NCI-H82 treated with DMSO at 0.1 percent for 48 hours (cell line): Measurements from ENCODE around the gene RB1.
"Not testable (repeated sequence)": the region's sequence is repeated elsewhere in the genome, so short reads cannot be mapped to it uniquely, and the experiment has no call there.

ENCODE experiments used
- DNase-seq: peaks from one replicate; lab custom pipeline; 2025; ENCODE audit not compliant: unreplicated experiment; lab: John Stamatoyannopoulos, UW

RB1 gene

GRCh38 chr13:48404952-48405351, 101.4 kb downstream of the RB1 start:
- no peak for DNase-seq

DNA sequence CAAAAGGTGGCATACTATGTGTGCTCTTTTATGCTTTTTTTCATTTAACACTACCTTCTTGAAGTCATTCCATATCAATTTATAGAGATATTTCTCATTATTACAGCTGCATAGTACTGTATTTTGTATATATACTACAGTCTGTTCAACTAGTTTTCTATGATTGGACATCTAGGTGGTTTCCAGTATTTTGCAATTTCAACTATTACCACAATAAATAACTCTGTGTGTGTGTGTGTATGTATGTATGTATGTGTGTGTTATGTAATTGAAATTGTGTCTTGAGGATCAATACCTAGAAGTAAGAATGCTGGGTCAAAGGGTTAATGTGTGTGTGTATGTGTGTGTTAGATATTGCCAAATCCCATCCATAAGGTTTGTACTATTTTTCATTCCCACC, 102.3 kb downstream of the RB1 start:
- DNase-seq, result no peak

GRCh38 chr13:48410199-48410598, 106.6 kb downstream of the RB1 start:
- no peak for DNase-seq

GRCh38 chr13:48411147-48411794, 107.7 kb downstream of the RB1 start:
- DNase-seq, result no peak

- no peak for DNase-seq
Measured at GRCh38 chr13:48411841-48412531, 108.4 kb downstream of the RB1 start.

GRCh38 chr13:48412881-48413351, 109.4 kb downstream of the RB1 start, which contains the start of gene LPAR6:
LPAR6 (minus strand) TSS chr13:48413113; CDS start chr13:48412423, 690 bp downstream.
- DNase-seq, result no peak

DNA sequence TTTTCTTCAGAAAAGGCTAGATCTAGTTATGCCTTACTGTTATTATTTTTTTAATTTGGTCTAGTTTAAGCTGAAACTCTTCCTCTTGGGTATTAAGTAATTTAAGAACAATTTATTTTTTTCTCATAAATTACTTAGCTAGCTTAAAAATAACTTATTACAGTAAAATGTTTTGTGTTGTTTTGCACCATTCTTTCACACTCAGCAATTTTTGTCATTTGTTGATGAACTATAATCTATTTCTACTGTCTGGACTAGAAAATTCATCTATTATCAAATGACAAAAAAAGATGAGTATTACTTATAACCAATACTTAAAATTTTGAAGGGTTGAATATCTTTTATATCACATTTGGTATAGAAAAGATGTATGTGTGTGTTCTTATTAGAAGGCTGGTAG, 111.0 kb downstream of the RB1 start:
- DNase-seq, result no peak

GRCh38 chr13:48415516-48415915, 112.0 kb downstream of the RB1 start:
- DNase-seq, result no peak

- DNase-seq, result not testable (repeated sequence)
Measured at GRCh38 chr13:48422003-48422402, 118.5 kb downstream of the RB1 start.

DNA sequence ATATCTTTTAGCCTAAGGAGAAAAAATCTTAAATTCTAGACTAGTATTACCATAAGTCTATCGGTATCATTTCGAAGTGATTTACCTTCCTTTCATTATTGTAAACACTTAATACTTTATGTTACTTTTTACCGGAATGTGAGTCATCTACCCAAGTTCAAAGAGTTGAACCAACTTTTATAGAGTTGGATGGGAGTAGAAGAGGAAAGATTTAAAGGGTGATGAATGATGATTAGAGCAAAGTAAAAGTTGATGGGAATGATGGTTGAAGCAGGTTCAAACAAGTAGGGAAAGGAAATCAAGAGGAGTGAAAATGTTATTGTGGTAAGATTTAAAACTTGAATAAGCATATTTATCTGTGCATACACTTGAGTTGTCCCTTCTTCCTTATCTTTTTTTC, 120.7 kb downstream of the RB1 start:
- no peak for DNase-seq

- DNase-seq, result no peak
Measured at GRCh38 chr13:48426052-48426451, 122.5 kb downstream of the RB1 start.

DNA sequence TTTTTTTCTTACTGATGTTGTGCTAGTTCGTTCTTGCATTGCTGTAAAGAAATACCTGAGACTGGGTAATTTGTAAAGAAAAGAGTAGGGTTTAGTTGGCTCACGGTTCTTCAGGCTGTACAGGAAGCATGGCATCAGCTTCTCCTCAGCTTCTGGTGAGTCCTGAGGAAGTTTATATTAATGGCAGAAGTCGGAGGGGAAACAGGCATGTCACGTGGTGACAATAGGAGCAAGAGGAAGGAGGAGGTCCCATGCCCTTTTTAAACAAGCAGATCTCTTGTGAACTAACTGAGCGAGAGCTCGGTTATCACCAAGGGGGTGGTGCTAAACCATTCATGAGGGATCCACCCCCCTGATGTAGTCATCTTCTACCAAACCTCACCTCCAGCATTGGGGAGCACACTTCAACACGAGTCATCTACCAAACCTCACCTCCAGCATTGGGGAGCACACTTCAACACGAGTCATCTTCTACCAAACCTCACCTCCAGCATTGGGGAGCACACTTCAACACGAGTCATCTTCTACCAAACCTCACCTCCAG, 123.3 kb downstream of the RB1 start:
- not testable (repeated sequence) for DNase-seq

DNA sequence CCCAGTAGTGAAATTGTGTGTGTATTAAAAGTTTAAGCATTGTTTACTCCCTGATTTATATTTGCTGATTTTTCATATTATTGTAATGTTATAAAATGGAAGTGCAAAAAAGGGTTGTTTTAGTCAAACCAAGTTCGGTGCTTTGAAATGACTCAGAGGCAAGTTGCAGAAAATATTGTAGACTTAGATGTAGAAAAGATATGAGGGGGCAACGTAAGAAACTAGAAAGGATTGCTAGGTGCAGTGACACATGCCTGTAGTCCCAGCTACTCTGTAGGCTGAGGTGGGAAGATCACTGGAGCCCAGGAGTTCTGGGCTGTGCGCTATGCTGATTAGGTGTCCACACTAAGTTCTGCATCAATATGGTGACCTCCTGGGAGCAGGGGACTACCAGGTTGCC, 125.5 kb downstream of the RB1 start:
- no peak for DNase-seq

GRCh38 chr13:48429886-48430285, 126.3 kb downstream of the RB1 start:
- DNase-seq, result no peak

GRCh38 chr13:48431431-48431830, 127.9 kb downstream of the RB1 start:
- DNase-seq, result no peak

- no peak for DNase-seq
Measured at GRCh38 chr13:48431987-48432615, 128.6 kb downstream of the RB1 start.

DNA sequence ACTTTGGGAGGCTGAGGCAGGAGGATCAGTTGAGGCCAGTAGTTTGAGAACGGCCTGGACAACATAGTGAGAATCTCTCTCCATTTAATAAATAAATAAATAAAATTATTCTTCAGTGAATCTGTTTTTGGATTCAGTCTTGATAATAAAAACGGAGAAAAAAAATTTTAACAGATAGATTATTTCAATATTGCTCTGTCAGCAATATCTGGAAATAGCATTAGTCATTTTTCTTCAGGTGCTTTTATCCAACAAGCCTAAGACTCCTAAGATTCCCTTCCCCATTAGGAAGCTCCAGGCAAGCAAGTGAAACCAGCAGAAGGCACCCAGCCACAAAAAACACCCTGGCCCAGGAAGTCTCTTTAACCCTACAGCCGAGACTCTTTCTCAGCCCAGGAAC, 130.6 kb downstream of the RB1 start:
- no peak for DNase-seq

DNA sequence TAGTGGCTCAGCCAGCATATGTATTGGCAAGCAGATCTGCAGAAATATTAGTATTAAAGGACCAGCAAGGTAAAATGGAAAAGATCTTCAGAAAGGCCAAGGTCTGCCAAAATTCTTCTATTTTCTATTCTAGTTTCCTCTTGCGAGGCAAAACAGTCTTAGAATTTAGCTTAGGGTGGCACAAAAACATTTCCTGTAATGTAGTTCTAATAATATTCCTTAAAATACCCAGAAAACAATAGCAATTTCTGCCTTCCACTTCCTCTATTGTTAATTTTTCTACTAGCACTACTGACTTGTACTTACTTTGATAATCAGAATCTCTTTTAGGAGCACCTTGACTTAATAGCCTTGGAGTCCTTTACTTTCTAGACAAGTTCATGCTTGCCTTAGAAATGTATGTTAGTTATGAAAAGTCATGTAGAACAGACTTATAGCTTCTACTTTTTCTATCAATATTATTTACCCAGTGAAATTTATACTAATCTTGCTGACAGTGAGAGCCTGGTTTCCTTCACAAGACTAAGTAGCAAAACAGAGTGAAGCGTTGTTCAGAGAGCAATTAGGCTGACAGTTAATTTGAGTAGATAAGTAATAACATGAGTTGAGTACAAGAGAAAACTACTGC, 133.2 kb downstream of the RB1 start:
- DNase-seq, result no peak

DNA sequence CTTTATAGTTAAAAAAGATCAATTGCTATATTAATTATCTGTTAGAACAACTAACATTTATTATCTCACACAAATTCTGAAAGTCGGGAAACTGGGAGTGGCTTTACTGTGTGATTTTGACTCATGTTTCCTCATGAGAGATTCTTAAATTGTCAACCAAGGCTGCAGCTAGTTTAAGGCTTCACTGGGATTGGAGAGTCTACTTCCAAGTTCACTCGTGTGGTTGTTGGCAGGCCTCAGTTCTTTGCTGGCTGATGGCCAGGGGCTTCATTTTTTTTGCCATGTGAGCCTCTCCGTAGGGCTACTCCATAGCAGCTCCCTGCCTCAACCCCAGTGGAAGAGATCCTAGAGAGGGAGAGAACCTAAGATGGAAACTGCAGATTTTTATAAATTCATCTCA, 133.8 kb downstream of the RB1 start:
- DNase-seq, result no peak

DNA sequence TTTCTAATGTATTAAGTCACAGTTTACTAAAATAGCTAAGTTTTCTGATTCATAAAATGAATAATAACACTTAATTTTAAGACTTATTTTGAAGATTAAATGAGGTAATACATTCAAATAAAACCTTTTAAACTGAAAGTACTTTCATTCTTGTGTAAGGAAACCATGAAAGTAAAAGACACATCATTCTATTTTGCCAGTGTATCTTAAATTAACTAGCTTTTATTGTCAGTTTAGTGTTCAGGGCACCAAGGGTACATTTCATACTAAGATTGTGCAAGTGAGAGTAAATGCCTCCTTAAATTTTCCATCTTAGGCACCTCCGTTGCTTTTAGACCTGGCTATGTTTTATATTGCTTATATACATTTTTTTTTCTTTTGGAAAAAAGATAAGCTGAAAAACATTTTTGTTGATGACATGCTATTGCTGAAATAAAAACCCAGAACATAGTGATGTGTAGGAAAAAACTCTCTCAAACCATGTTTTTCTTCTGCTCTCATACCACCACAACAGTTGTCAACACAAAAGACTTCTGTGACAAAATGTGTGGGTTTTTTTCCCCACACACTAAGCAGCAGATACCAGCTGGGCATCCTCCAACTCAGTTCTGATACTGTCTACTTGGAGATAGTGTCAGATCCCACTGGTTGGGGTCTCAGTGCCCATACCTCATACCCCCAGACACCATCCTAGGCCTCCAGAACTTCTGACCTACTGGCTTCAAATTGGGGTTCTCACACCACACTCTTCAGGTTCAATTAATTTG, 140.1 kb downstream of the RB1 start:
- no peak for DNase-seq

DNA sequence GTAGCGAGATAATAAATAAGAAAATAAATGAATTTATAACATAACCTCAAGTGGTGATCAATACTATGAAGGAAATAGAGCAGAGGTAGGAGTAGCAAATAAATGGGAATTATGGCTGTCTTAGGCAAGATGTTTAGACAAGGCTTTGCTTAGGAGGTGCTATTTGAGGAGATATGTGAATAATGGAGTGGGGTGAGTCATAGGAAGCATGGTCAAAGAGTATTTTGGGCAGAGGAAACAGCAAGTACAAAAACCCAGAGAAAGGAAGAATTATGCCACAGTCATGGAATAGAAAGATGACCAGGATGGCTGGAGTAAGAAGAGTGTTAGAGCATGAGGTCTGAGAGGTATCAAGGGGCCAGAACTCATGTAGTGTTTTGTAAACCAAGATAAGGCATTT, 142.9 kb downstream of the RB1 start:
- no peak for DNase-seq
